SK-N-SH (cell line): Measurements from ENCODE around the gene DOHH. TPM values are rescaled to one million over a fixed set of nuclear protein-coding genes. Genes with fewer than 3 reads are reported as not detected.

Source experiments
- CTCF ChIA-PET: fragments of 300-600, 350-600 bp; formaldehyde crosslinking; extraction: SDS; loops from one replicate; lab custom pipeline; 2021; lab: Yijun Ruan, JAX
- POLR2A ChIA-PET: fragments of 350-600 bp; sonication (Branson Sonifier 250); formaldehyde crosslinking; extraction: SDS; loops from one replicate; lab custom pipeline; 2020; ENCODE audit warnings: antibody characterized with exemption, inconsistent platforms; lab: Yijun Ruan, JAX
- DNase-seq: peaks from one replicate; pipeline ENCODE4 v3.0.0; 2012
- H2AFZ ChIP-seq: fragments of 200-600 bp; sonication (generic); 2 replicates; pipeline ENCODE4 v1.8.1; 2016; ENCODE audit warnings: antibody characterized with exemption, mild to moderate bottlenecking, low read depth
- H3F3A ChIP-seq: fragments of 200-600 bp; sonication (generic); replicated peaks from 2 replicates; pipeline ENCODE3; 2016; ENCODE audit warnings: antibody characterized with exemption, mild to moderate bottlenecking; ENCODE audit not compliant: insufficient read depth
- H3K27ac ChIP-seq, 2 experiments: fragments of 200-500 bp in 1 of 2; fragments of 200-600 bp in 1 of 2; sonication (Bioruptor generic) in 1 of 2; sonication (generic), shearing (Covaris generic) in 1 of 2; 2 replicates each; pipeline versions ENCODE4 v1.5.1 to v1.6.1; 2014 to 2016; ENCODE audit warnings: low read depth in 2 of 2, inconsistent platforms in 1 of 2, low read length in 1 of 2, mild to moderate bottlenecking in 1 of 2, mixed read lengths in 1 of 2
- H3K27me3 ChIP-seq: fragments of 200-600 bp; sonication (generic), shearing (Covaris generic); 2 replicates; pipeline ENCODE4 v1.6.1; 2016; ENCODE audit warnings: mixed run types; ENCODE audit not compliant: insufficient read depth
- H3K36me3 ChIP-seq, 2 experiments: fragments of 200-500 bp in 1 of 2; fragments of 200-600 bp in 1 of 2; sonication (Bioruptor generic) in 1 of 2; sonication (generic) in 1 of 2; replicated peaks in 1 of 2; 2 replicates each; pipeline versions ENCODE3 to v1.5.1; 2014 to 2016; ENCODE audit warnings: low read length in 1 of 2, mild to moderate bottlenecking in 1 of 2; ENCODE audit not compliant: insufficient read depth in 2 of 2, control insufficient read depth in 1 of 2
- H3K4me1 ChIP-seq, 2 experiments: fragments of 200-500 bp in 1 of 2; fragments of 200-600 bp in 1 of 2; sonication (Bioruptor generic) in 1 of 2; sonication (generic), shearing (Covaris generic) in 1 of 2; 2 replicates each; pipeline versions ENCODE4 v1.5.1 to v1.6.1; 2014 to 2016; ENCODE audit warnings: low read depth in 1 of 2, low read length in 1 of 2, mixed run types in 1 of 2; ENCODE audit not compliant: insufficient read depth in 2 of 2, control insufficient read depth in 1 of 2
- H3K4me2 ChIP-seq: fragments of 200-600 bp; sonication (generic), shearing (Covaris generic); 2 replicates; pipeline ENCODE4 v1.6.1; 2017; ENCODE audit warnings: mixed run types
- H3K4me3 ChIP-seq, 2 experiments: fragments of 200-500 bp in 1 of 2; fragments of 200-600 bp in 1 of 2; sonication (Bioruptor generic) in 1 of 2; sonication (generic), shearing (Covaris generic) in 1 of 2; 2 replicates each; pipeline versions ENCODE4 v1.5.1 to v1.8.1; 2014 to 2016; ENCODE audit warnings: low read depth in 2 of 2, inconsistent platforms in 1 of 2, low read length in 1 of 2, mild to moderate bottlenecking in 1 of 2, mixed read lengths in 1 of 2, moderate library complexity in 1 of 2
- H3K79me2 ChIP-seq: fragments of 200-600 bp; sonication (generic); 2 replicates; pipeline ENCODE4 v1.8.1; 2017; ENCODE audit warnings: mild to moderate bottlenecking; ENCODE audit not compliant: insufficient read depth
- H3K9ac ChIP-seq: fragments of 200-600 bp; sonication (generic); 2 replicates; pipeline ENCODE4 v1.6.1; 2017; ENCODE audit warnings: mixed run types
- H3K9me2 ChIP-seq: fragments of 200-600 bp; sonication (generic); 2 replicates; pipeline ENCODE4 v1.6.1; 2017; ENCODE audit warnings: mixed run types
- H3K9me3 ChIP-seq: fragments of 200-600 bp; sonication (generic); 2 replicates; pipeline ENCODE4 v1.6.1; 2017; ENCODE audit warnings: mixed run types, mild to moderate bottlenecking, moderate library complexity
- H4K20me1 ChIP-seq: fragments of 200-600 bp; sonication (generic); 2 replicates; pipeline ENCODE4 v1.6.1; 2017; ENCODE audit warnings: mild to moderate bottlenecking, mixed run types; ENCODE audit not compliant: insufficient read depth
- ELF1 ChIP-seq: IDR thresholded peaks from 2 replicates; pipeline ENCODE4 v1.4.0; 2012
- FOXJ3 ChIP-seq: sonication (generic); formaldehyde crosslinking; IDR thresholded peaks from 2 replicates; pipeline ENCODE4 v1.5.1; 2020; ENCODE audit warnings: mild to moderate bottlenecking, missing genetic modification reagents
- JUND ChIP-seq: IDR thresholded peaks from 2 replicates; pipeline ENCODE4 v1.4.0; 2012
- NFIC ChIP-seq: IDR thresholded peaks from 2 replicates; pipeline ENCODE4 v1.4.0; 2012; ENCODE audit warnings: borderline replicate concordance
- RAD21 ChIP-seq: IDR thresholded peaks from 2 replicates; pipeline ENCODE4 v1.6.1; 2012; ENCODE audit warnings: mild to moderate bottlenecking, low read length
- RCOR1 ChIP-seq: fragments of 150-350 bp; IDR thresholded peaks from 2 replicates; pipeline ENCODE4 v1.6.1; 2017; ENCODE audit warnings: antibody characterized with exemption, low read length
- SMC3 ChIP-seq: IDR thresholded peaks from 2 replicates; pipeline ENCODE4 v1.6.1; 2012; ENCODE audit warnings: low read depth, low read length, improper control_type of control experiment
- TCF12 ChIP-seq: IDR thresholded peaks from 2 replicates; pipeline ENCODE4 v1.4.0; 2012
- WGBS: methylation state at CpG from one replicate; pipeline ENCODE4 v1.1.6; 2017; ENCODE audit warnings: low lambda C conversion rate; 5-methylcytosine and 5-hydroxymethylcytosine counted together
- polyA plus RNA-seq, 3 experiments: library from polyadenylated mRNA; depleted of rRNA; stranded (reverse); fragments of >200 nt; gene quantifications; 2 replicates each; pipeline ENCODE4 v1.2.3, GENCODE V29; 2012
- TF ChIP-seq, protein P1 (sequence below): IDR thresholded peaks from 2 replicates; pipeline ENCODE4 v1.6.1; 2012; ENCODE audit warnings: mild to moderate bottlenecking, low read depth, low read length, moderate library complexity
- TF ChIP-seq, protein P2 (sequence below): fragments of 150-350 bp; IDR thresholded peaks from 2 replicates; pipeline ENCODE4 v1.6.1; 2017; ENCODE audit warnings: antibody characterized with exemption, low read length, low read depth, borderline replicate concordance
- TF ChIP-seq, protein P3 (sequence below): IDR thresholded peaks from 2 replicates; pipeline ENCODE4 v1.4.0; 2012; ENCODE audit warnings: low read depth, borderline replicate concordance
- TF ChIP-seq, protein P4 (sequence below): IDR thresholded peaks from 2 replicates; pipeline ENCODE4 v1.4.0; 2012; ENCODE audit warnings: low read depth

The DOHH gene
- polyA plus RNA-seq, 1 of the 3 experiments (the other 2 are of a cell fraction): 14.3 TPM

DNA sequence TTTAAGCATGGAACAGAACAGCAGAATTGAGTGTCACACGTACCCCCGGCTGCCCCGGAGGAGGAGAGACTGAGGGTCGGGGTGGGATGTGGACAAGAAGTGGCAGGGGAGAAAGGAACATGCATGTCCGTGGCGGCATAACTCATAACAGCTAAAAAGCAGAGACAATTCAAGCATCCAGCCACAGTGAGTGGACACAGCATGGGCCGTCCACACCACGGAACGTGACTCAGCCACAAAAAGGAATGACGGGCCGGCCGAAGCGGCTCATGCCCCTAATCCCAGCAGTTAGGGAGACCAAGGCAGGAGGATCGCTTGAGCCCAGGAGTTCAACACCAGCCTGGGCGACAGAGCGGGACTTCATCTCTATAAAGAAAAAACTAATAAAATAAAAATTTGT lies 7.6 kb downstream of the DOHH start:
- CTCF ChIA-PET: interaction anchor here (0.9 to 1.3 kb wide), 2 partner anchors 20 to 63 kb away, joined by 3 read pairs; no protein-coding TSS in a partner anchor

DNA sequence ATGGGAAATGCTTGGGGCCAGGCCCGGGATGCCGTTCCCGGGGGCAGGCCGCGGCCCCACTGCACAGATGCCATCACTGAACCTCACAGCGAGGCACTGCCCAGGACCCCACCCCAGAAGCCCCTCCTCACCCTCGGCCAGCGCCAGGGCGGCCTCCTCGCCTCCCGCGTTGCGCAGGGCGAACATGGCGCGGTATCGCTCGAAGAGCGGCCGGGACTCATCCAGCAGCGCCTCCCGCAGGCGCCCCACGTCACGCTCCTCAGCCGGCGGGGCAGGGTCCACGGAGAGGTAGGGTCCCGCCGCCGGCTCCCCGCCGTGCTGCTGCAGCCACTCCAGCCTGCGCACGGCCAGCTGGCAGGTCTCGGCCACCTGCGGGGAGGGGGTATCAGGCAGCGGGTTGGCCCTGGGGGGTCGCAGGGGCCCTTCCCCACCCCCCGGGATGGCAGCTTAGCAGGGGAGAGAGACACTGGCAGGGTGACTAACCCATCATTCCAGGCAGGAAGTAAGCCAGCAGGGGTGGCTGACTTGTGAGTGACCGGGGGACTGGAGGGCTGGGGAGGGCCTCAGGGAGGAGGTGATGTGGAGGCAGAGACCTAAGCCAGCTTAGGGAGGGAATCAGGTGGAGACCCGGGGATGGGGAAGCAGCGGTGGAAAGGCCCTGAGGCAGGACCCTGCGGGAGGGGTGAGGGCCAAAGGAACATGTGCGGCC lies 8.2 kb downstream of the DOHH start:
- no peak overlapping the region for H3K27ac ChIP-seq
- no peak overlapping the region for H3K4me2 ChIP-seq
- no peaks in the 10 kb centered on the region for H4K20me1 ChIP-seq
- no peaks in the 10 kb centered on the region for H3K9me2 ChIP-seq
- no peak overlapping the region for H3K9ac ChIP-seq
- no peaks in the 10 kb centered on the region for H3F3A ChIP-seq
- H3K79me2 ChIP-seq: peaks cover under 1% of the 10 kb centered on the region; the same call in 1 of the 2 replicates
- H3K9me3 ChIP-seq: no peaks in the 10 kb centered on the region
- no peak for TF ChIP-seq RAD21
- no peak for TF ChIP-seq SMC3
- ChIA-PET CTCF (interaction anchor here (0.9 to 1.0 kb wide), 2 partner anchors 20 to 165 kb away, joined by 3 to 4 read pairs; no protein-coding TSS in a partner anchor), POLR2A (interaction anchor here (0.8 kb wide), 1 partner anchor 116 kb away, joined by 3 read pairs; no protein-coding TSS in a partner anchor)
- H3K4me3 ChIP-seq: no peak overlapping the region
- no peak overlapping the region for H2AFZ ChIP-seq
- WGBS: 93% methylated on average over 7 of the region's 45 CpGs
- H3K27me3 ChIP-seq: no peaks in the 10 kb centered on the region
- H3K4me1 ChIP-seq: no peaks in the 10 kb centered on the region
- peak; percentile 26 for DNase-seq
- H3K36me3 ChIP-seq: peaks cover 8 to 28% of the 10 kb centered on the region in 2 experiments

More for the DNA sequence above, 7.6 kb downstream of the DOHH start:
- 95% methylated on average over 16 of the region's 16 CpGs for WGBS
- TF ChIP-seq RCOR1: no peak
- TF ChIP-seq, all 33 proteins: peak for 0
- Histone ChIP-seq H2AFZ (no peak overlapping the region), H3K4me3 (no peak overlapping the region), H3K79me2 (peaks cover 7% of the 10 kb centered on the region; the same call in 1 of the 2 replicates), H3K27me3 (no peaks in the 10 kb centered on the region), H3K9ac (no peak overlapping the region), H4K20me1 (no peaks in the 10 kb centered on the region), H3K9me3 (no peaks in the 10 kb centered on the region), H3K27ac (no peak overlapping the region), H3K36me3 (peaks cover 8 to 28% of the 10 kb centered on the region in 2 experiments), H3F3A (no peaks in the 10 kb centered on the region), H3K4me1 (no peaks in the 10 kb centered on the region), H3K9me2 (no peaks in the 10 kb centered on the region), H3K4me2 (no peak overlapping the region)
- DNase-seq: no peak
- POLR2A ChIA-PET: no interaction called here

DNA sequence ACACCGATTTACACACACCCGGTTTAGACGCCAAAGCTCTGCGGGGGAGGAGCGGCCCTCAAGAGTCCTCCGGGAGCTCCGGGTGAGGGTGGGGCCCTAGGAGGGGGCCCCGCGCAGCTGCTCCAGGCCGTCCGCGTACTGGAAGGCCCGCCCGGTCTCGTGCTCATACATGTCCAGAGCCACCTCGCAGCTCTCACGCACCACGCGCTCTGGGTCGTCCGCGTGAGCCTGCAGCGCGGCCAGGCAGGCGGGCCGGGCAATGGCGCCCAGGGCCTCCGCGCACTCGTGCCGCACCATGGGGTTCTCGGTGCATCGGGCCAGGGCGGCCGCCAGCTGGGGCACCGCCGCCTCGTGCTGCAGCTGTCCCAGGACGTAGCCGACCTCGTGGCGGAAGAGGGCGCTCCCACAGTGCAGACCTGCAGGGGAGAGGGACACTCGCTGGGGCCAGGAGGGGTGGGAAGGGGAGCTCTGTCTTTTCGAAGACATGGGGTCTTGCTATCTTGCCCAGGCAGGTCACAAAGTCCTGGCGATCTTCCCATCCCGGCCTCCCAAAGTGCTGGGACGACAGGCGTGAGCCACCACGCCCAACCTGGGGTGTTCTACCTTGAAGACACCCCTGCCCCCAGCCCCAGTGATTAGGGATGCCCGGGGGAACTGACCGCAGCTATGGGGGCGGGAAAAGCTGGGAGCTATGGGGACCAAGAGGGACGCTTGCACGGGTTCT lies 8.9 kb downstream of the DOHH start:
- no peaks in the 10 kb centered on the region for H3K9me3 ChIP-seq
- H3K4me3 ChIP-seq: no peak overlapping the region
- H3K27ac ChIP-seq: no peak overlapping the region
- no peak for TF ChIP-seq JUND
- TF ChIP-seq, protein P1, sequence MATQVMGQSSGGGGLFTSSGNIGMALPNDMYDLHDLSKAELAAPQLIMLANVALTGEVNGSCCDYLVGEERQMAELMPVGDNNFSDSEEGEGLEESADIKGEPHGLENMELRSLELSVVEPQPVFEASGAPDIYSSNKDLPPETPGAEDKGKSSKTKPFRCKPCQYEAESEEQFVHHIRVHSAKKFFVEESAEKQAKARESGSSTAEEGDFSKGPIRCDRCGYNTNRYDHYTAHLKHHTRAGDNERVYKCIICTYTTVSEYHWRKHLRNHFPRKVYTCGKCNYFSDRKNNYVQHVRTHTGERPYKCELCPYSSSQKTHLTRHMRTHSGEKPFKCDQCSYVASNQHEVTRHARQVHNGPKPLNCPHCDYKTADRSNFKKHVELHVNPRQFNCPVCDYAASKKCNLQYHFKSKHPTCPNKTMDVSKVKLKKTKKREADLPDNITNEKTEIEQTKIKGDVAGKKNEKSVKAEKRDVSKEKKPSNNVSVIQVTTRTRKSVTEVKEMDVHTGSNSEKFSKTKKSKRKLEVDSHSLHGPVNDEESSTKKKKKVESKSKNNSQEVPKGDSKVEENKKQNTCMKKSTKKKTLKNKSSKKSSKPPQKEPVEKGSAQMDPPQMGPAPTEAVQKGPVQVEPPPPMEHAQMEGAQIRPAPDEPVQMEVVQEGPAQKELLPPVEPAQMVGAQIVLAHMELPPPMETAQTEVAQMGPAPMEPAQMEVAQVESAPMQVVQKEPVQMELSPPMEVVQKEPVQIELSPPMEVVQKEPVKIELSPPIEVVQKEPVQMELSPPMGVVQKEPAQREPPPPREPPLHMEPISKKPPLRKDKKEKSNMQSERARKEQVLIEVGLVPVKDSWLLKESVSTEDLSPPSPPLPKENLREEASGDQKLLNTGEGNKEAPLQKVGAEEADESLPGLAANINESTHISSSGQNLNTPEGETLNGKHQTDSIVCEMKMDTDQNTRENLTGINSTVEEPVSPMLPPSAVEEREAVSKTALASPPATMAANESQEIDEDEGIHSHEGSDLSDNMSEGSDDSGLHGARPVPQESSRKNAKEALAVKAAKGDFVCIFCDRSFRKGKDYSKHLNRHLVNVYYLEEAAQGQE: no peak
- TF ChIP-seq, protein P2, sequence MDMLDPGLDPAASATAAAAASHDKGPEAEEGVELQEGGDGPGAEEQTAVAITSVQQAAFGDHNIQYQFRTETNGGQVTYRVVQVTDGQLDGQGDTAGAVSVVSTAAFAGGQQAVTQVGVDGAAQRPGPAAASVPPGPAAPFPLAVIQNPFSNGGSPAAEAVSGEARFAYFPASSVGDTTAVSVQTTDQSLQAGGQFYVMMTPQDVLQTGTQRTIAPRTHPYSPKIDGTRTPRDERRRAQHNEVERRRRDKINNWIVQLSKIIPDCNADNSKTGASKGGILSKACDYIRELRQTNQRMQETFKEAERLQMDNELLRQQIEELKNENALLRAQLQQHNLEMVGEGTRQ: no peak
- TF ChIP-seq, protein P3, sequence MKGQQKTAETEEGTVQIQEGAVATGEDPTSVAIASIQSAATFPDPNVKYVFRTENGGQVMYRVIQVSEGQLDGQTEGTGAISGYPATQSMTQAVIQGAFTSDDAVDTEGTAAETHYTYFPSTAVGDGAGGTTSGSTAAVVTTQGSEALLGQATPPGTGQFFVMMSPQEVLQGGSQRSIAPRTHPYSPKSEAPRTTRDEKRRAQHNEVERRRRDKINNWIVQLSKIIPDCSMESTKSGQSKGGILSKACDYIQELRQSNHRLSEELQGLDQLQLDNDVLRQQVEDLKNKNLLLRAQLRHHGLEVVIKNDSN: no peak
- no peak for TF ChIP-seq FOXJ3
- no peak for TF ChIP-seq NFIC
- TF ChIP-seq RCOR1: no peak
- TF ChIP-seq ELF1: no peak
- no peak for TF ChIP-seq TCF12
- TF ChIP-seq, protein P4, sequence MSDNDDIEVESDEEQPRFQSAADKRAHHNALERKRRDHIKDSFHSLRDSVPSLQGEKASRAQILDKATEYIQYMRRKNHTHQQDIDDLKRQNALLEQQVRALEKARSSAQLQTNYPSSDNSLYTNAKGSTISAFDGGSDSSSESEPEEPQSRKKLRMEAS: no peak
- no peaks in the 10 kb centered on the region for H3K4me1 ChIP-seq
- CTCF ChIA-PET: interaction anchor here (0.9 to 1.1 kb wide), 3 partner anchors 19 to 165 kb away, joined by 3 to 4 read pairs (median 4); no protein-coding TSS in a partner anchor
- peaks cover 8 to 27% of the 10 kb centered on the region in 2 experiments for H3K36me3 ChIP-seq
- peak; percentile 18 for DNase-seq
- H3K9me2 ChIP-seq: no peaks in the 10 kb centered on the region
- no peak overlapping the region for H3K4me2 ChIP-seq
- H3K27me3 ChIP-seq: no peaks in the 10 kb centered on the region
- H2AFZ ChIP-seq: no peak overlapping the region
- no peaks in the 10 kb centered on the region for H4K20me1 ChIP-seq
- no peak overlapping the region for H3K9ac ChIP-seq
- no peaks in the 10 kb centered on the region for H3F3A ChIP-seq
- POLR2A ChIA-PET: interaction anchor here (0.8 to 1.2 kb wide), 2 partner anchors 9 to 115 kb away, joined by 3 read pairs; partner anchors contain the start of gene DOHH
- no peaks in the 10 kb centered on the region for H3K79me2 ChIP-seq
- WGBS: 97% methylated on average over 21 of the region's 55 CpGs
